Caco-2 (cell line): ENCODE data around the gene IFI30. TPM values are rescaled to one million over a fixed set of nuclear protein-coding genes. Genes with fewer than 3 reads are reported as not detected.

ENCODE experiments used
- BruUV-seq: library from RNA; stranded (reverse); fragments of 400-500 nt; replicated peaks from 2 replicates; lab custom pipeline; 2021; lab: Mats Ljungman, UMichigan
- CTCF ChIA-PET: fragments of 300-600 bp; sonication (Branson Sonifier 250); formaldehyde crosslinking; loops from one replicate; lab custom pipeline; 2022; ENCODE audit warnings: antibody characterized with exemption; lab: Charles Lee
- POLR2A ChIA-PET: fragments of 300-600 bp; sonication (Branson Sonifier 250); formaldehyde crosslinking; loops from one replicate; lab custom pipeline; 2022; ENCODE audit warnings: antibody characterized with exemption; lab: Charles Lee
- DNase-seq, 2 experiments: peaks; one replicate each; pipeline versions ENCODE4 v3.0.0 to v3.0.0-alpha.2; 2020 to 2022
- H3K27me3 ChIP-seq: replicated peaks from 2 replicates; pipeline ENCODE4 v1.6.0; 2011; ENCODE audit warnings: low read length; ENCODE audit not compliant: control insufficient read depth, insufficient read depth
- H3K36me3 ChIP-seq: 2 replicates; pipeline ENCODE4 v1.5.1; 2011; ENCODE audit warnings: low read length; ENCODE audit not compliant: control insufficient read depth, insufficient read depth
- H3K4me1 ChIP-seq: fragments of 250-450 bp; sonication (Bioruptor Pico); 2 replicates; pipeline ENCODE4 v1.5.1; 2020; ENCODE audit warnings: mild to moderate bottlenecking
- H3K4me3 ChIP-seq: 2 replicates; pipeline ENCODE4 v1.5.1; 2011; ENCODE audit warnings: low read depth, mild to moderate bottlenecking, control low read depth, low read length
- H3K9me3 ChIP-seq: fragments of 250-450 bp; sonication (Bioruptor Pico); 2 replicates; pipeline ENCODE4 v1.5.1; 2020; ENCODE audit warnings: mild to moderate bottlenecking, moderate library complexity
- H3K27ac Mint-ChIP-seq: one replicate; pipeline ENCODE4 v1.8.0; 2022; ENCODE audit warnings: mixed read lengths; ENCODE audit not compliant: unreplicated experiment
- H3K27me3 Mint-ChIP-seq: one replicate; pipeline ENCODE4 v1.8.0; 2022; ENCODE audit warnings: mixed read lengths; ENCODE audit not compliant: insufficient read depth, unreplicated experiment
- H3K36me3 Mint-ChIP-seq: one replicate; pipeline ENCODE4 v1.8.0; 2022; ENCODE audit warnings: mild to moderate bottlenecking, mixed read lengths; ENCODE audit not compliant: insufficient read depth, unreplicated experiment
- H3K4me1 Mint-ChIP-seq: one replicate; pipeline ENCODE4 v1.8.0; 2022; ENCODE audit warnings: low read depth, mixed read lengths; ENCODE audit not compliant: unreplicated experiment
- H3K4me3 Mint-ChIP-seq: one replicate; pipeline ENCODE4 v1.8.0; 2022; ENCODE audit warnings: mild to moderate bottlenecking, moderate library complexity, mixed read lengths; ENCODE audit not compliant: unreplicated experiment
- H3K9me3 Mint-ChIP-seq: one replicate; pipeline ENCODE4 v1.8.0; 2022; ENCODE audit warnings: mixed read lengths; ENCODE audit not compliant: unreplicated experiment
- intact Hi-C: fragments of 100-400 bp; cut with micrococcal nuclease; formaldehyde crosslinking; loops from one replicate; pipeline ENCODE4 v1.10.0; 2022; ENCODE audit not compliant: unreplicated experiment
- total RNA-seq: library from RNA; stranded (reverse); gene quantifications from 2 replicates; pipeline ENCODE4 v1.2.3, GENCODE V29; 2022
- TF ChIP-seq, protein P1 (sequence below), 2 experiments: fragments of 200-600 bp in 1 of 2; IDR thresholded peaks; 1 replicate in 1 of 2; 2 replicates in 1 of 2; pipeline versions ENCODE4 v1.5.1 to v1.8.0; 2011 to 2022; ENCODE audit warnings: antibody characterized with exemption in 1 of 2, control low read depth in 1 of 2, inconsistent platforms in 1 of 2, low read depth in 1 of 2, low read length in 1 of 2, mild to moderate bottlenecking in 1 of 2, moderate library complexity in 1 of 2; ENCODE audit not compliant: insufficient read depth in 1 of 2, severe bottlenecking in 1 of 2, unreplicated experiment in 1 of 2

Gene IFI30
- total RNA-seq, 1 experiment from 2014 or later: 39.6 TPM

DNA sequence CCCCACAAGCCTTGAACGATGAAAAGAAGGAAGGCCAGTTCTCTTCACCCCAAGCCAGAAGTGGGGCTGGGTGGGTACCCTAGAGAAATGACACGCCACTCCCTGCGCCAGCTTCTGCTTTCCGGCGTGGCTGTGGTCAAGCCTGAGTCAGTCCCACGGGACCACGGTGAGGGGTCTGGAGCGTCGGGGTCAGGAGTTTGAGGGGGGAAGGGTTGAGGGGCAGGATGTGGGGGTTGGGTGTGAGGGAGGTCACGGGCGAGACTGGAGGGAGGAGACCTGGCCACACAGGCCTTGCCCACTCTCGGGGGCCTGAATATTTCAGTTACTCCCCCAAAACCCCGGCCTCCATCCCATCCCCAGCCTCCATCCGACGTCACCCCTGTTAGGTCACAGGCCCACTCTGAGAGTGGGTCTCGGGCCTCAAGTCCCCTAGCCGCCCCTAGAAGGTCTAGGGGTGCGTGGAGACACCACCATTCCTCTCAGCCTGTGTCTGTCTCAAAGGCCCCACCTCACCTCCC lies 500 bp upstream of the IFI30 start:
- POLR2A ChIA-PET: no interaction called here
- H3K9me3 Mint-ChIP-seq: no peaks in the 10 kb centered on the region
- no peaks in the 10 kb centered on the region for H3K9me3 ChIP-seq
- no peaks in the 10 kb centered on the region for H3K27me3 Mint-ChIP-seq
- peaks cover 1% of the 10 kb centered on the region for H3K36me3 ChIP-seq
- no peaks in the 10 kb centered on the region for H3K4me1 Mint-ChIP-seq
- CTCF ChIA-PET: no interaction called here
- peak overlapping the region; percentile 67; the same call in 1 of the 2 replicates for H3K4me3 ChIP-seq
- peak overlapping the region; percentile 76 for H3K4me3 Mint-ChIP-seq
- no peaks in the 10 kb centered on the region for H3K27me3 ChIP-seq
- 0 out of 2 replicates have a peak, but pooled peaks cover 4% of the 10 kb centered on the region for H3K4me1 ChIP-seq
- TF ChIP-seq, protein P1, sequence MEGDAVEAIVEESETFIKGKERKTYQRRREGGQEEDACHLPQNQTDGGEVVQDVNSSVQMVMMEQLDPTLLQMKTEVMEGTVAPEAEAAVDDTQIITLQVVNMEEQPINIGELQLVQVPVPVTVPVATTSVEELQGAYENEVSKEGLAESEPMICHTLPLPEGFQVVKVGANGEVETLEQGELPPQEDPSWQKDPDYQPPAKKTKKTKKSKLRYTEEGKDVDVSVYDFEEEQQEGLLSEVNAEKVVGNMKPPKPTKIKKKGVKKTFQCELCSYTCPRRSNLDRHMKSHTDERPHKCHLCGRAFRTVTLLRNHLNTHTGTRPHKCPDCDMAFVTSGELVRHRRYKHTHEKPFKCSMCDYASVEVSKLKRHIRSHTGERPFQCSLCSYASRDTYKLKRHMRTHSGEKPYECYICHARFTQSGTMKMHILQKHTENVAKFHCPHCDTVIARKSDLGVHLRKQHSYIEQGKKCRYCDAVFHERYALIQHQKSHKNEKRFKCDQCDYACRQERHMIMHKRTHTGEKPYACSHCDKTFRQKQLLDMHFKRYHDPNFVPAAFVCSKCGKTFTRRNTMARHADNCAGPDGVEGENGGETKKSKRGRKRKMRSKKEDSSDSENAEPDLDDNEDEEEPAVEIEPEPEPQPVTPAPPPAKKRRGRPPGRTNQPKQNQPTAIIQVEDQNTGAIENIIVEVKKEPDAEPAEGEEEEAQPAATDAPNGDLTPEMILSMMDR (IDR thresholded peaks at IDR 0.05; ENCODE audit: insufficient read depth in 1 of 2, low read depth in 1 of 2, low read length in 1 of 2, severe bottlenecking in 1 of 2, unreplicated experiment in 1 of 2): no peak
- intact Hi-C loops: no loop called here
- H3K36me3 Mint-ChIP-seq: peaks cover 19% of the 10 kb centered on the region
- H3K27ac Mint-ChIP-seq: no peak overlapping the region
- no TSS peak for BruUV-seq
- DNase-seq: no peak

DNA sequence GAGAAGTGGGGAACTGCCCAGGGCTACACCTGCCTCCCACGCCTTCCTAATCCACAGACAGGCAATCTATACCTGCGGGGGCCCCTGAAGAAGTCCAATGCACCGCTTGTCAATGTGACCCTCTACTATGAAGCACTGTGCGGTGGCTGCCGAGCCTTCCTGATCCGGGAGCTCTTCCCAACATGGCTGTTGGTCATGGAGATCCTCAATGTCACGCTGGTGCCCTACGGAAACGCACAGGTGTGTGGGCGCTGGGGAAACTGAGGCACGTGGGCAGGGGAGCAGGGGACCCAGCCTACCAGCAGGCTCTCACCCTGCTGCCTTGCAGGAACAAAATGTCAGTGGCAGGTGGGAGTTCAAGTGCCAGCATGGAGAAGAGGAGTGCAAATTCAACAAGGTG lies 1.4 kb downstream of the IFI30 start:
- no peak for DNase-seq
- ChIA-PET POLR2A (no interaction called here), CTCF (interaction anchor here (1.5 kb wide), 1 partner anchor 62 kb away, joined by 4 read pairs; no protein-coding TSS in a partner anchor)
- Mint-ChIP-seq H3K4me3 (peak overlapping the region; percentile 76), H3K27me3 (no peaks in the 10 kb centered on the region), H3K4me1 (no peaks in the 10 kb centered on the region), H3K36me3 (peaks cover 5% of the 10 kb centered on the region), H3K27ac (no peak overlapping the region), H3K9me3 (no peaks in the 10 kb centered on the region)
- no TSS peak for BruUV-seq
- H3K36me3 ChIP-seq: no peaks in the 10 kb centered on the region; the same call in 1 of the 2 replicates
- H3K4me1 ChIP-seq: 0 out of 2 replicates have a peak, but pooled peaks cover 4% of the 10 kb centered on the region
- no peak overlapping the region; the same call in 1 of the 2 replicates for H3K4me3 ChIP-seq
- no peaks in the 10 kb centered on the region for H3K27me3 ChIP-seq
- TF ChIP-seq, protein P1 (IDR thresholded peaks at IDR 0.05; ENCODE audit: insufficient read depth in 1 of 2, low read depth in 1 of 2, low read length in 1 of 2, severe bottlenecking in 1 of 2, unreplicated experiment in 1 of 2): no peak
- no peaks in the 10 kb centered on the region for H3K9me3 ChIP-seq
- intact Hi-C loops: no loop called here

DNA sequence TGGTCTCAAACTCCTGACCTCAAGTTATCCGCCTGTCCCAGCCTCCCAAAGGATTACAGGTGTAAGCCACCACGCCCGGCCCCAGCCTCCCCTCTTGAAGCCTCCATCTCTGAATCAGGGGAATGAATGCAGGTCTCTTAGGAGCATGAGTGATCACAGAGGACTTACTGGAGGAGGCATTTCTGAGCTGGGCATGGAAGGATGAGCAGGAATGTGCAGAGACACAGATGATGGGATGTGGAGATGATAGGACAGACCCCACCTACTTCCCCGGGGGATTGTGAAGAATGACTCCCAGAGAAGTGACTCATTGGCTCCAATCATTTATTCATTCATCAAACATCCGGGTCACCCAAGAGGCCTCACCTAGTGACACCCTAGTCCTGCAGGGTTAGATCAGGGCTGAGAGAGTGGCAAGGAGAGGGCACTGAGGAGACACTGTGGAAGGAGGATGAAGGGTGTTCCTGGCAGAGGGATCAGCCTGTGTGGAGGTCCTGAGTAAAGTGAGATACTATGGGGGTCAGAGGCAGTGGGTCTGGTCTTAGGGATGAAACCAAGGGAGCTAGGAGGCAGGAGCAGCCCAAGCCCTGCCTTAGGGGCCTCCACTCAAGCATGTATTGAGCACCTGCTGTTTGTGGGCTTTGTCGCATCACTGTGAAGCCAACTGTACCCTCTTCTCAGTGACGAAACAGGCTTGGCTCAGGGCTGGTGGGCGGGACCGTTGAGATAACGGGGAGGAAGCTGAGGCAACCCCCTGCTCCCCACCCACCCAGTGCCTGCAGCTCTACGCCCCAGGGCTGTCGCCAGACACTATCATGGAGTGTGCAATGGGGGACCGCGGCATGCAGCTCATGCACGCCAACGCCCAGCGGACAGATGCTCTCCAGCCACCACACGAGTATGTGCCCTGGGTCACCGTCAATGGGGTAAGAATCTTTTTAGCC lies 3.0 kb downstream of the IFI30 start:
- Mint-ChIP-seq H3K36me3 (peaks cover 5% of the 10 kb centered on the region), H3K4me3 (no peak overlapping the region), H3K9me3 (no peaks in the 10 kb centered on the region), H3K4me1 (no peaks in the 10 kb centered on the region), H3K27ac (no peak overlapping the region), H3K27me3 (no peaks in the 10 kb centered on the region)
- no peak for DNase-seq
- CTCF ChIA-PET: interaction anchor here (0.6 to 1.4 kb wide), 3 partner anchors 63 to 392 kb away, joined by 3 to 9 read pairs (median 4); no protein-coding TSS in a partner anchor
- 0 out of 2 replicates have a peak, but pooled peaks cover 4% of the 10 kb centered on the region for H3K4me1 ChIP-seq
- H3K4me3 ChIP-seq: no peak overlapping the region
- H3K9me3 ChIP-seq: no peaks in the 10 kb centered on the region
- POLR2A ChIA-PET: no interaction called here
- TF ChIP-seq, protein P1 (IDR thresholded peaks at IDR 0.05; ENCODE audit: insufficient read depth in 1 of 2, low read depth in 1 of 2, low read length in 1 of 2, severe bottlenecking in 1 of 2, unreplicated experiment in 1 of 2): no peak
- H3K27me3 ChIP-seq: no peaks in the 10 kb centered on the region
- intact Hi-C loops: no loop called here
- H3K36me3 ChIP-seq: no peaks in the 10 kb centered on the region; the same call in 1 of the 2 replicates
- no TSS peak for BruUV-seq
